GM21717 (cell line): ENCODE measurements around the gene DCAF8L2.
A peak's percentile ranks its signal among the peaks of the same experiment; 100 is the strongest.
"Not testable (repeated sequence)": the region's sequence is repeated elsewhere in the genome, so short reads cannot be mapped to it uniquely, and the experiment has no call there.

ENCODE experiments used
- ATAC-seq: cut with Tn5 transposase; IDR thresholded peaks from one replicate; pipeline ENCODE4 v1.9.1; 2021; ENCODE audit warnings: mild to moderate bottlenecking, moderate library complexity; ENCODE audit not compliant: unreplicated experiment

The DCAF8L2 gene

DNA sequence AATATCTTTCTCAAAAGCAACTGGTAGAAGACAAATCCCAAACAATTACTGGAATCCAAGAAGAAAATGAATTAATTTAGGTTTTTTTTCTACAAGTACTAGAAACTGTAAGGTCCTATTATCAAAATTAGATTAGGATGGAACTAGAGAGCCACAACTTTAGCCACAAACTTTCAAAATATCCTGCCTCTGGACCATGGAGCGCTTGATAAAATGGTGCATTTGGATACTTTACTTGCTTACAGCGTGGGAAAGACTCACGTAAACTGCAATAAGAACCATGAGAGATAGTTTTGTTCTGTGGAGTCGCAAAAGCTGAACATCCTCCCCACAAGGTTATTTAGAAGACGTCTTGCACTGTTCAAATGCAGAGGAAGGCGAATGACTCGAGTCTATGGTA lies at the start of gene DCAF8L2:
Gene DCAF8L2, plus strand, starts transcription at position 301 of the 400 bp plus-strand sequence. CDS start 156,552 bp downstream, outside the sequence.
- ATAC-seq, result no peak

GRCh38 chrX:27541161-27541560 lies 49.0 kb upstream of the DCAF8L2 start:
- not testable (repeated sequence) for ATAC-seq

- no peak for ATAC-seq
These were observed 41.5 kb upstream of the DCAF8L2 start for GRCh38 chrX:27548624-27549023.

DNA sequence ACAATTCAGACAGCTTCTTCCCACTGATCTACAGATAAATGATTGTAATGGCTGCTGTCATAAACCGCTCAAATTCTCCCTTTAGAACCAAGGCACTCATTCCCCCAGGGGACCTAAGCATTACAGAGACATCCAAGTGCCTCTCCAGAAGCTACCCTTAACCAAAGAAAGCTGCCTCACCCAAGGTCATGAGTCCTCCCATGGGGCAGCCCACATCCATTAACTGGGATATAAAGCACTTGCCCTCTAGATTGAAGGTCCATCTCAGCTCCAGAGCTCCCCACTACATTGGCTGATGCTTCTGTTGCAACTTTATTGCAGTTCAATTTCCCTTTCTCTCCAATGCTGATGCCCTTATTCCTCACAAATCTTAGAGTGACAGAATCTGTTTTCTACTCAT lies 40.5 kb upstream of the DCAF8L2 start:
- ATAC-seq, result no peak

DNA sequence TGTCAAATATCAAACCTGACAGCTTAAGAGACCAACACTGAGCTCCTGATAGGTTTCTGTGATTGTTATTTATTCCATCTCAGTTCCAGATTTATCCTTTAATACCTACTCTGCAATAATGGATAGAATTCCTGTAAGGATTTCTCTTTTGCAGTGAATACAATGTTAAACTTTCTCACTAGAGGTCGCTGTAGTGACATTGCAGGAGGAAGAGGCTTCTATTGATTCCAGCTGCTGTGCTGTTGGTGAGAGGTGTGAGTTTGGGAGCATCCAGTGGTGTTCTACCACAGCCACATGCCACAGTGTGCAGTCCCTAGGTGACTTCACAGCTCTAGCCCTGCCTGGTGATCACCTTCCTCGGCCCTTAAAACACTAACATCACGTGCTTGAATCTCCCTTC lies 34.6 kb upstream of the DCAF8L2 start:
- ATAC-seq, result peak; percentile 50

GRCh38 chrX:27565992-27566391 lies 24.2 kb upstream of the DCAF8L2 start:
- no peak for ATAC-seq

DNA sequence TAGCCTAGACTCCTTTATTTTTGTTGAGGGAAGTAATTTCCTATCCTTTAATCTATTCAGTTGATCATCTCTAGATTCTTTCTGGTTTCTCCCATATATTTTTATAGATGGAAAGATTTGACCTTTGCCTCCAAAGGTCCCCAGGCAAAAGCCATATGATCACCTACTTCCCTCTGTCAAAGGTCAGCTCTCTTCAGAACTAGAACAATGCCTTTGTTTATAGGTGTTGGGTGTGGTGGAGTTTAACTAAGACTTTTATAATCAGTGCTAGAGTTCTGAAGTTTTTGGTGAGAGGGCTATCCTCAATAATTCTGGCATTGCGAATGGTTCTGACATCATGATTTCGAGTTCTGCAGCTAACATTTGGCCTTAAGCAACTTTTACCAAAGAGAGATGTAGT lies 19.0 kb upstream of the DCAF8L2 start:
- ATAC-seq, result no peak

- ATAC-seq, result no peak
These were observed 14.6 kb upstream of the DCAF8L2 start for GRCh38 chrX:27575565-27575964.

- no peak for ATAC-seq
These were observed 6.2 kb upstream of the DCAF8L2 start for GRCh38 chrX:27583976-27584375.

GRCh38 chrX:27591938-27592337 lies 1.8 kb downstream of the DCAF8L2 start:
- no peak for ATAC-seq

GRCh38 chrX:27597508-27597907 lies 7.4 kb downstream of the DCAF8L2 start:
- no peak for ATAC-seq

GRCh38 chrX:27598312-27598711 lies 8.2 kb downstream of the DCAF8L2 start:
- no peak for ATAC-seq

GRCh38 chrX:27599928-27600327 lies 9.8 kb downstream of the DCAF8L2 start:
- no peak for ATAC-seq

DNA sequence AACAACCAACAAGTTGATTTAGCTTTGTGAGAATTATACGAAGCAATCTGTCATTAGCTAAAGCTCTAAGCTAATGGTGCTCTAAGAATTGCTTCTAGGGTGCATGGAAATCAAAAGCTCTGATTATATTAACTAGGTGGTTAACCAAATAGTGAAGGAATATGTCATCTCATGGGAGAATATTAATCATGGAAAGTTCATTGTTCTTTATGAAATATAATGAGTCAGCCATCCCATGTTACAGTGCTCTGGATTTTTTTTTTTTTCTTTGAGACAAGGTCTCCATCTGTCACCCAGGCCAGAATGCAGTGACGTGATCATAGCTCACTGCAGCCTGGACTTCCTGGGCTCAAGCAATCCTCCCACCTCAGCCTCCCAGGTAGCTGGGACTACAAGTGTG lies 10.5 kb downstream of the DCAF8L2 start:
- no peak for ATAC-seq

- no peak for ATAC-seq
These were observed 18.5 kb downstream of the DCAF8L2 start for GRCh38 chrX:27608671-27609070.

GRCh38 chrX:27619459-27619858 lies 29.3 kb downstream of the DCAF8L2 start:
- ATAC-seq, result no peak

- no peak for ATAC-seq
These were observed 29.8 kb downstream of the DCAF8L2 start for GRCh38 chrX:27619975-27620374.

- no peak for ATAC-seq
These were observed 32.7 kb downstream of the DCAF8L2 start for GRCh38 chrX:27622883-27623282.

- no peak for ATAC-seq
These were observed 35.9 kb downstream of the DCAF8L2 start for GRCh38 chrX:27626066-27626465.

DNA sequence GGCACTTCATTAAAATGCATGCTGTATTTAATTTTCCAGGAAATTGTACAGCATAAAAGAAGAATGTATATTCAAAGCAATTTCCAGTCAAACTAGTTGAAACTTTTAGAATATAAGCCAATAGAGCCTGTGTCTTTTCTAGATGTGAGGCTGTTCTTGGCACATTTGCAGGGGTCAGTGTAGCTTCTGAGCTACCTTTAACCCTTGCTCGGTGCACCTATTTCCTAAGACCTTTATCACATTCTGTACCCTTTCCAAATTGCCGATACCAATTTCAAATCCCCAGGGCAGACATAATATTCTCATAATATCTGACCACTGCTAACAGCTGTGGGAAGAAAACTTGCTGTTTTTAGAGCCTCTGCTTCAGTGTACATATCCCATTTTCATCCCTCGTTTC lies 43.2 kb downstream of the DCAF8L2 start:
- no peak for ATAC-seq

DNA sequence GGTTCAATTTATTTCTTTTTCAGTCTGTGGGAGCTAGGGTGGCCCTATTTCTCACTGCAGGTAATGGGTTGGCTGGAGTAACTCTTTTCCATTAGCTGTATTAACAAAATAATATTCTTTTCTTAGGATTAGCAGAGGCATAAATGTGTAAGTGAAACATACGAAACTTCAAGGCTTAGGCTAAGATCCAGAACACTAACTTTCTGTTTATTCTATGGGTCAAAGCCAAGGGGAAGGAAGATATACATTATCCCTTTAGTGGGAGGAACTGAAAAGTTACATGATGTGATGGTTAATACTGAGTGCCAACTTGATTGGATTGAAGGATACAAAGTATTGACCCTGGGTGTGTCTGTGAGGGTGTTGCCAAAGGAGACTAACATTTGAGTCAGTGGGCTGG lies 66.4 kb downstream of the DCAF8L2 start:
- no peak for ATAC-seq

DNA sequence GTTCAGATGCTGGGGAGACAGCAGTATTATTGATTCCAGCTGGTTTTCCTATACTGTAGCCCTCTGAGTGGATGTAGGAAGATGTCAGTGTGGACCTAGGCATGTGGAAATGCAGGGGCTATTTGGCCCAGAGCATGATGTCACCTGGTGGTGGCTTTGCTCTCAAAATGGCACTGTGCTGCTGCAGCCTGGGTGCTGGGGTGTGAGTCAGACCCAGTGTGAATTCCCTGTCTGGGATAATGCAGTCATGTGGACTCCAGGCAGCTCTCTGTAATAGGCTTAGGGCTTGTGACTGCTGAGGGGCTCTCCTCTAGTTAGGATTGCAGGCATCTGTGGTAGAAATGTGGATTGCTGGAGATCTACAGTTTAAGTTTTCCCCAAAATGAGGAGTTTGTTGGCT lies 70.7 kb downstream of the DCAF8L2 start:
- ATAC-seq, result no peak

GRCh38 chrX:27671234-27671633 lies 81.1 kb downstream of the DCAF8L2 start:
- no peak for ATAC-seq

DNA sequence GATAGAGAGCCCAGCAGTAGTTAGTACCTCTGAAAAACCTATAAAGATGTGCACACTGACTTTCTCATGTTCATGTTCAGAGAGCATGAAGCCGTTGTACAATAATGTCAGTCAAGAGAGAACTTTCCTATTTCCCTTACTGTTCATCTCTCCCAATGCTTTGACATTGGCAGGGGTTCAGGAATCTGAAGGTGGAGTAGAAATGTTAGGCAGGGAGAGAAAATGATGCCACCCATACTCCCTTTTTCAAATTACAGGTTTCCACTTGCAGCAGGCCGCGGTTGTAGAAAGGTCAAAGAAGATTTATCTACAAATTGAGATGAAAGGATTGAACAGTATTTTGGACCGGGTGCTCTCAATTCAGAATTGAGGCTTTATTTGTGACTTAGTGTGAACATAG lies 84.3 kb downstream of the DCAF8L2 start:
- ATAC-seq, result no peak
